Measurements from ENCODE around the gene TMED3. TPM values are rescaled to one million over a fixed set of nuclear protein-coding genes. Genes with fewer than 3 reads are reported as not detected.

TMED3 gene
- total RNA-seq, 1 donor from 2014 or later: 20.6 TPM

- no peak for ATAC-seq
- no peak for DNase-seq (ENCODE audit: low spot score)
- intact Hi-C loops (cut with DNase I): no loop called here
Observed at GRCh38 chr15:79370716-79371115, 59.8 kb downstream of the TMED3 start.

GRCh38 chr15:79371591-79371990 is 60.7 kb downstream of the TMED3 start:
- ATAC-seq: no peak
- no peak for DNase-seq (ENCODE audit: low spot score)
- intact Hi-C loops (cut with DNase I): no loop called here

GRCh38 chr15:79372428-79372827 is 61.5 kb downstream of the TMED3 start:
- intact Hi-C loops (cut with DNase I): no loop called here
- DNase-seq (ENCODE audit: low spot score): no peak
- no peak for ATAC-seq

Other genes with a start within 250 kb of the TMED3 start
- gene RASGRF1, start 220.3 kb upstream of the TMED3 start, total RNA-seq: 3.0 TPM
- 0.13 TPM for gene ANKRD34C, start 28.4 kb upstream of the TMED3 start, total RNA-seq
- gene MINAR1, start 121.2 kb downstream of the TMED3 start, total RNA-seq: 0.98 TPM